Lower leg skin (tissue), 3 donors: ENCODE results near the gene CCDC69.

ENCODE experiments used
- POLR2A ChIP-seq, 2 donors: fragments of 450-650 bp; IDR thresholded peaks; one replicate each; pipeline ENCODE4 v1.6.1; 2016 to 2017; ENCODE audit warnings: antibody characterized with exemption in 2 of 2, mild to moderate bottlenecking in 1 of 2, moderate library complexity in 1 of 2
- TF ChIP-seq, protein P1 (sequence below), 3 donors: fragments of 450-650 bp; IDR thresholded peaks; one replicate each; pipeline ENCODE4 v1.5.1; 2016; ENCODE audit warnings: antibody characterized with exemption in 3 of 3, mild to moderate bottlenecking in 3 of 3, moderate library complexity in 2 of 3

DNA sequence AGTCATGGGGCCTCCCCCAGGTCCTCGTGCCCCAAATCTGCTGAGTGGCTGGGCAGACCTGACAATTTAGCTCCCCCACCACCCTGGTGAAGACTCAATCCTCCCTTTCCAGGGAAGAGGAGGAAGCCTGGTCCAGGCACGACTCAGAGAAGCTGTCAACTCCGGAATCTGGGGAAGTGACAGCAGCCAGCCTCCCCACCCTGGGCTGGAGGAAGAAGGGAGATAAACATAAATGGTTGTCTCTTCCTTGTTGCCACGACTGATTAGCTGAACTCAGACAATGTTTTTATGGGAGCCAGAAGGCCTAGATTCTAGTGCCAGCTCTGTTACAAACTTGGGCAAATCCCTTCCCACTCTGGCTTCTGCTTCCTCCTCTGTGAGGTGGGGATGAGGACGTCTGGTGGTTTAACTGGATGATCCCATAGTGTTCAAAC is 15.4 kb downstream of the CCDC69 start:
- TF ChIP-seq, protein P1, sequence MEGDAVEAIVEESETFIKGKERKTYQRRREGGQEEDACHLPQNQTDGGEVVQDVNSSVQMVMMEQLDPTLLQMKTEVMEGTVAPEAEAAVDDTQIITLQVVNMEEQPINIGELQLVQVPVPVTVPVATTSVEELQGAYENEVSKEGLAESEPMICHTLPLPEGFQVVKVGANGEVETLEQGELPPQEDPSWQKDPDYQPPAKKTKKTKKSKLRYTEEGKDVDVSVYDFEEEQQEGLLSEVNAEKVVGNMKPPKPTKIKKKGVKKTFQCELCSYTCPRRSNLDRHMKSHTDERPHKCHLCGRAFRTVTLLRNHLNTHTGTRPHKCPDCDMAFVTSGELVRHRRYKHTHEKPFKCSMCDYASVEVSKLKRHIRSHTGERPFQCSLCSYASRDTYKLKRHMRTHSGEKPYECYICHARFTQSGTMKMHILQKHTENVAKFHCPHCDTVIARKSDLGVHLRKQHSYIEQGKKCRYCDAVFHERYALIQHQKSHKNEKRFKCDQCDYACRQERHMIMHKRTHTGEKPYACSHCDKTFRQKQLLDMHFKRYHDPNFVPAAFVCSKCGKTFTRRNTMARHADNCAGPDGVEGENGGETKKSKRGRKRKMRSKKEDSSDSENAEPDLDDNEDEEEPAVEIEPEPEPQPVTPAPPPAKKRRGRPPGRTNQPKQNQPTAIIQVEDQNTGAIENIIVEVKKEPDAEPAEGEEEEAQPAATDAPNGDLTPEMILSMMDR (IDR thresholded peaks at IDR 0.05): no peak
- TF ChIP-seq POLR2A (IDR thresholded peaks at IDR 0.05): no peak
